GM18867 (cell line): ENCODE results near the gene ADGRB3.

Experiments used
- ATAC-seq: cut with Tn5 transposase; IDR thresholded peaks from one replicate; pipeline ENCODE4 v1.9.1; 2021; ENCODE audit warnings: mild to moderate bottlenecking, moderate library complexity; ENCODE audit not compliant: unreplicated experiment

Gene ADGRB3

DNA sequence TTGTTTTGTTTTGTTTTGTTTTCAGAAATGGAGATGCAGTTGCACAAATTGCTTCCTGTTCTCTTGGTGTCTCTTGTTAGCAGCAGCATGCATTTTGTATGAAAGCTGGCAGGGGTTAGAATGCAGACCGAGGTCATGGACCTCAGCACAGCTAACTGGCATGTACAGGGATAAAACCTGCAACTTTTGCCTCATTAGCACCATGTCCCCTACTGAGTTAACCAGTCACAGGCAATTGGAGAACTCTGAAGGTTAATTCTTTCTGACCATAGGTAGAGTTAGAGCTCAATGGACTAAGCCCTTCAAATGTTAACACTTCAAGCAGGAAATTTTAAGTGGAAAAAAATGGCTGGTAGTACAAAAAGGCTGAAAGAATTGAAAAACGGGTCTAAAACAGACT, 377.1 kb downstream of the ADGRB3 start:
- ATAC-seq: no peak

- ATAC-seq: no peak
These were observed 377.8 kb downstream of the ADGRB3 start for GRCh38 chr6:69012876-69013275.

DNA sequence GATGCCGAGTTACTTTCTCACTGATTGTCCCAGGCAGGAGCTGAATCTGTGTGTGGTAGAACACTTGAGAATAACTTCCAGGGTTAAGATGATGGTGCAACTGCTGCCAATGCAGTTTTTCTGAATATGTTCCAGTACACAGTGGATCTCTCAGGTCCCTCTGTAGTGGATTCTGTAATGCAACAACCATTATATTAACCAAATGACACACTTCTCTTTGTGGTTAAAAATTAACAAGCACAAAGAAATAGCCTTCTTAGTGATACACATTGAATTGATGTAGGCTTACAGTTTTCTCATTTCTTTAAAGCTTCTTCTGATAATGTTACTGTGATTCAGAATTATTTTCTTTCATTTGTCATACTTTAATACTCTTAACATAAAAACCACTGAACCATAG, 383.8 kb downstream of the ADGRB3 start:
- ATAC-seq: no peak

GRCh38 chr6:69019832-69020231, 384.8 kb downstream of the ADGRB3 start:
- ATAC-seq: no peak

DNA sequence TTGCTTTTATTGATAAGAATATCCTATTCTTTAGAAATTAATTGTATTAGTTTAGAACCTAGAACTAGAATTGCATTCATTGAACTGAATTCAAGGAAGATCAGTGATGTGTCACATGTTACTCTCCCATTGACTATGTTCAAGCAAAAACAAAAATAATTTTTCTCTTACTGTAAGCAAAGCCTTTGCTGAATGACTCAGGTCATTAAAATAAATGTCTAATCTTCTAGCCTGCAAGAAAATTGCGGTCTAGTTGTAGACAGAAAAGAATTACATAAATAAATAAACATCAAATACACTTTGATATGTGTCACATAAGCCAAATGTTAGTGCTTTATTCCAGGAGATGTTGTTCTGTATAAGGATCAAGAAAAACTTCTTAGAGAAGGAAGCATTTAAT, 387.9 kb downstream of the ADGRB3 start:
- no peak for ATAC-seq

DNA sequence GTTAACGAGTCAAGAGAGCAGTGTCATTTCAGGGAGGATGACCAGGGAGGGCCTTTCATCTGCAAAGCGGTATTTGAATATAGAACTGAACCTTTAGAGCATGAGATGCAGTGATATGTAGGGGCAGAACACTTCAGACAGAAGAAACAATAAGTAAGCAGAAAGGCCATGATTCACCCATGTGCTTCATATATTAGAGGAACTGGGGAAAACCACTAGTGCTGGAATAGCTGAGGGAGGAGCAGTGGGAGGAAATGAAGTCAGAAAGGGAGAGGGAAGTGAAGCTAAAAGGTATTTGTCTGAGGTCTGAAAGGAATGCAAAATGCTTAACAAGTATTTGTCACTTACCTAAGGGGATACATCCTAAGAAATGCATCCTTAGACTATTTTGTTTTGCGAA, 391.2 kb downstream of the ADGRB3 start:
- ATAC-seq: no peak

- ATAC-seq: no peak
These were observed 391.6 kb downstream of the ADGRB3 start for GRCh38 chr6:69026715-69027114.

- no peak for ATAC-seq
These were observed 392.8 kb downstream of the ADGRB3 start for GRCh38 chr6:69027861-69028260.

DNA sequence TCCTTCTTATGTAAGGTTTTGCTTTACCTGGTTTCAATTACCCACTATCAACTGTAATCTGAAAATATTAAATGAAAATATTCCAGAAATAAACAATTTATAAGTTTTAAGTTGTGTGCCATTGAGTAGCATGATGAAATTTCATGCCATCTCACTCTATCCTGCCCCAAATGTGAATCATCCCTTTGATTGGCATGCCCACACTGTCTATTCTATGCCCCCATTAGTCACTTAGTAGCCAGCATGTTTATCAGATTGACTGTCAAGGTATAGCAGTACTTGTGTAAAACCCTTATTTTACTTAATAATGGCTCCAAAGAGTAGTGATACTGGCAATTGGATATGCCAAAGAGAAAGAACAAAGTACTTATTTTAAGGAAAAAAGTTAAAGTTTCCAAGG, 403.8 kb downstream of the ADGRB3 start:
- ATAC-seq: no peak

DNA sequence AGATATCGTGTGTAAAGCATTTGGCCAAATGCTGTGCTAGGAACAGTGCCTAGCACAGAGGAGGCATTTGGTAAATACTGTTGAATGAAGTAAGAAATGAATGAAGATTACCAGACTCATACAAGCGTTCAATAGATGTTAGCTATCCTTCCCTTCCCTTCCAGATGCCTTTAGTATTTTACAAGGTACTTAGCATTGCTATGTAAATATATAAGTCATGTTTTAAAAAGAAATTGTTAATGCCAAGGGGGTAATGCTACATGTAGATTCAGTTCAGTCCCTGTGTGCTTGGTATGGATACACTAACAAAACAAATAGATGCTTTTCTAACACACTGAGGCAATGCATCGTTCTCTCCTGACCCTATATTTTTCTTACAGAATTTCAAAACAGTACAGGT, 407.2 kb downstream of the ADGRB3 start:
- ATAC-seq: no peak

- ATAC-seq: no peak
These were observed 409.5 kb downstream of the ADGRB3 start for GRCh38 chr6:69044534-69044933.

DNA sequence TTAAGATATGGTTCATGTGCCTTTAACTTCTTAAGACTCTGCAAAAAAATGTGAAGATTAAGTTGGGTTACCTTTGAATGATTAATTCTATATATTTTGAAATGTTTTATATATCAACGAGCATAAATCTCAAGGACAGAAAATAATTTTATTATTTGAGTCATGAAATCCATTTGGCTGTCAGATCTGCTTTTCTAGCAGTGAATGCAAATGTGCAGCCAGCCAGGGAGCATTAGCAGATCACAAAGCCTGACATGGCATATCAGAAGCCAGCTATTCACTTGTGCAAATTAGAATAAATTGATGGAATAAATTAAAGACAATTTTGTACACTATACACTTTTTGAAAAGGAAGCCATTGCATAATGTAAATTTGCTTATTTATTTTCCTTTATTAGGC, 424.3 kb downstream of the ADGRB3 start:
- ATAC-seq: no peak

DNA sequence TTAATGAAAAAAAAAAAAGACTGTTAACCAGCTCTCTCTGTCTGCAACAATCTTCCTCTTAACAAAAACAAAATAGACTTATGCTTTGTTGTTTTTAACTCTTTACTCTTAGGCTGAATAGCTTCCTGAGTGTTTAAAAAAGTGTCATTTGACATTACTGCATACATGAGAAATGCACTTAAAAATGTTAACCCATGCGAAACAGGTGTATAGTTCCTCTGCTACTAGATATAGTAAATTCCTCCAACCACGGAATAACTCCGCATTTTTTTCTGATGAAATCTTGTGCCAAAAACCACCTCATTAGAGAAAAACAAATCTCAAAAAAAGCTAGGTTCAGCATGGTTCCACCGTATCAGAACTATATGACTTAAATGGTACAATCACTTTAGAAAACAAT, 426.0 kb downstream of the ADGRB3 start:
- ATAC-seq: no peak

DNA sequence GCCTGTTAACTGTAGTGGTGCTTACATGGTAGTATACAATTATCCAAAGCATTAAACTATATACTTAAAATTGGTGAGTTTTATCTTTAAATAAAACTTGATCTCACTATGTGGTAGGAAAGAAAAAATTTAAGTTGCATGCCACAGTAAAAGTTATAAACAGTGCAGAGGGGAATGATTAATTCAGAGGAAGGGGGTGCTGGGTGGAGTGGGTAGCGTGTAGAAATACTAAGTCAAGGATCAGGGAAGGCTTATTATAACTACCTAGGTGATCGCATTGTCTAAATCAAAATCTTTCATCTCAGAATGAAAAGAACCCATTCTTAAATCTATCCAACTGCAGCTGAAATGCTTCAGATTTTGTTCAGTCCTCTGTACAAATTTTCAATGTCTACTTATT, 428.3 kb downstream of the ADGRB3 start:
- no peak for ATAC-seq

- ATAC-seq: no peak
These were observed 429.1 kb downstream of the ADGRB3 start for GRCh38 chr6:69064226-69064625.

DNA sequence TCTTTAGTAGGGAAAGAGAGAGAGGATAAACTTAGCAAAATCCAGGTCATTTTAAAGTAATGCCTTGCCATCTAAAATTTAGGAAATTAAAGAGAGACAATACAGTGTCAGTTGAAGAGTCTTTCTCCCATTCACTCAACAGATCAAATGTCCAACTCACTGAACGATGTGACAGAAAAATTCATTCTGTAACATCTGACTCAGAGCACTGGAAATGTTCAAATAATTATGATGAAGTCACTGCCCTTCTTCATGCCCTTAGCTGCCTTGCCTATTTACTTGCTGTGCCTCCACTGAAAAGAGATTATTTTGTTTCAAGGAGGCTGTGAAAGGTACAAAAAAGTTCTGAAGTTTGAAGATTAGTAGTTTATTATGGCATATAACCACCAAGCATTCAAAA, 434.8 kb downstream of the ADGRB3 start:
- ATAC-seq: no peak

- no peak for ATAC-seq
These were observed 437.7 kb downstream of the ADGRB3 start for GRCh38 chr6:69072796-69073195.

DNA sequence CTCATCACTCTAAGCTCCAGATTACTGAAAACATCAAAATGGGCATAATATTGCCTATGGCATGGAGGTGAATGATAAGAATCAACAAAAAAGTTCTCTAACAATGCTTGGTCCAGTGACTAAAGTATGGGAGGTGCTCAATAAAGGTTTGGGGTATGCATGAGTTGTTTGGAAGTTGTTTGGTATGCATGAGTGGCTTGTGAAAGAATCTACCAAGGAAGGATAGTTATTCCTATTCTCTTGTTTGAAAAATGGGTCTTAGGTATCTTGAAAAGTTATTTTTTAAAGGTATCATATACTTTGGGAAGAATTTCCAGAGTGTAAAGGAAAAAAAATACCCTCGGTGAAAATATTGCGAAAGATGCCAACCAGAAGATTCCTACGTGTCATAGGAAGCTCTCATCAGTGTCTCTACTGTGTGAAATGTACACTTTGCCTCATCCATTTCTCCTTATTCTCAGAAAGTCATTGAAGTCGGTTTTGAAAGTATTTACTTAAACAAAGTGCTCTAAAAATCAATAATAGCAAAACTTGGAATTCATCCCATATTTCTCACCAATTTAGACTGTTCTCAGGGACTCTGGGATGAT, 449.8 kb downstream of the ADGRB3 start:
- no peak for ATAC-seq

GRCh38 chr6:69086689-69087088, 451.6 kb downstream of the ADGRB3 start:
- no peak for ATAC-seq

DNA sequence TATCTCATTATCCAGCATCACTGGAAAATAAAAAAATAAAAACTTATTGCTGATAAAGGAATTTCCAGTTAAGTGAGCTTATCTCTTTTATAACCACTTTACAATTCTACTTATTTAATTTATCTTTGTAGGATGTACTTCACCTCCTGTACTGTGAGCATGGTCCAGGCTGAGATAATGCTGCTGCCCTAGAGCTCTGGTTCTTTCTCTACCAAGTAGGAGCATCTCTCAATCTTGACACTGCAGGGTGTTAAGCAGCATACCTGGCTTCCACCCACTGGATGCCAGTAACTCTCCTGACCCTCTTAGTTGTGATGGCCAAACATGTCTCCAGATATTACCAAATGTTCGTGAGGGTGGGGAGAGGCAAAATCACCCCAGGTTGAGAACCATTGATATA, 454.5 kb downstream of the ADGRB3 start:
- no peak for ATAC-seq

DNA sequence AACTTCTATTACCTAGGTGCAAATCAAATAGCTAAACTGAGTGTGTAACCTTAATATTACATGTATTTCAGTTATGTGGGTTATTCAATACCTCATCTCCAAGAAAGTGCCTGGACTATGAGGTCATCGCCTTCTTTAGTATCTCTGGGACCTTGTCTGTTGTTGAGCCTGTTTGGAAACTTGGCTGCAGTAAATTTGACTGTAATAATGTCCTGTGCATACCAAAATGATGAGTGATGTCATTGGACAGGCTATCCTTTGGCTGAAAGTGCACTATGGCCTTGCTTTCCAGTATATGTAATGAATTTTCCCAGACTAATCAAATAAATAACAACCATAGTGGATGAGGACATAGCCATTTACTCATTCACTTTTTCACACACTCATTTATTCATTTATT, 455.1 kb downstream of the ADGRB3 start:
- no peak for ATAC-seq

GRCh38 chr6:69096681-69097080, 461.6 kb downstream of the ADGRB3 start:
- ATAC-seq: no peak

DNA sequence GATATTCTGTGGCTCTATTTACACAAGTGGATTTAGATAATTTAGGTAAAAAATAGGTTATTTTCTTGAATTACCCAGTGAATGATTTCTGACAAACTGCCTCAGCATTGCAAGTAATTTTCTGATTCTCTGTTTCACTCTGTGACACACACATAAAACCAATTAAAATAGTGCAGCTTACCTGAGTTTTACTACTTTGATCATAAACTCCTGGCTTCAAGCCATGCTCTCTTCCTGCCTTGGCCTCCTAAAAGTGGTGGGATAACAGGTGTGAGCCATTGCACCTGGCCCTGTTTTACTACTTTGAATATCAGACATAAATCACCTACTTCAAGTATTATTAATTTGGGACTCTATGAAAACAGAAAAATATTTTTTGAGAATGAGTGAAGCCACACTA, 462.9 kb downstream of the ADGRB3 start:
- ATAC-seq: no peak

DNA sequence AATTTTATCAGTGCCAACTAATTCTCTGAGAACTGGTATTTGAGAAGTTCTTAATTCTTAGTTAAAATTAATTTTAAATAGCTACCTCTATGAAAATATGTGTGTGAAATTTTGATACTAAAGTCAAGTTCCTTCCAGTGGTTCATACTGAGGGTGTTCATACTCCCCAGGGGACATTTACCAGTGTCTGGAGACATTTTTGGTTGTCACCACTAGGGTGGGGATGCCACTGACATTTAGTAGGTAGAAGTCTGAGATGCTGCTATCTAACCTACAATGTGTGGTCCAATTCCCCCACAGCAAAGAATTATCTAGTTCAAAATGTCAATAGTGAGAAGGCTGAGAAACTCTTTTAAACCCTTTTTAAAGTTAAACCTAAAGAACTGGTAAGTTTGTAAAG, 463.8 kb downstream of the ADGRB3 start:
- no peak for ATAC-seq
